GM10847 (cell line): ENCODE results near the gene KCTD21.

Source experiments
- POLR2A ChIP-seq: IDR thresholded peaks from 2 replicates; pipeline ENCODE4 v1.6.1; 2011; ENCODE audit not compliant: insufficient read length; ENCODE audit errors: extremely low read depth

KCTD21 gene

DNA sequence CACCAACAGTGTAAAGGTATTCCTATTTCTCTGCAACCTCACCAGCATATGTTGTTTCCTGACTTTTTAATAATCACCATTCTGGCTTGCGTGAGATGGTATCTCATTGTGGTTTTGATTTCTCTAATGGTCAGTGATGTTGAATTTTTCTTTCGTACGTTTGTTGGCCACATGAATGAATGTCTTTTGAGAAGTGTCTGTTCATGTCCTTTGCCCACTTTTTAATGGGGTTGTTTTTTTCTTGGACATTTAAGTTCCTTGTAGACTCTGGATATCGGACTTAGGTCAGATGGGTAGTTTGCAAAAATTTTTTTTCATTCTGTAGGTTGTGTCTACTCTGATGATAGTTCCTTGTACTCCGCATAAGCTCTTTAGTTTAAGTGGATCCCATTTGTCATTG lies 23.1 kb upstream of the KCTD21 start:
- no peak for TF ChIP-seq POLR2A

DNA sequence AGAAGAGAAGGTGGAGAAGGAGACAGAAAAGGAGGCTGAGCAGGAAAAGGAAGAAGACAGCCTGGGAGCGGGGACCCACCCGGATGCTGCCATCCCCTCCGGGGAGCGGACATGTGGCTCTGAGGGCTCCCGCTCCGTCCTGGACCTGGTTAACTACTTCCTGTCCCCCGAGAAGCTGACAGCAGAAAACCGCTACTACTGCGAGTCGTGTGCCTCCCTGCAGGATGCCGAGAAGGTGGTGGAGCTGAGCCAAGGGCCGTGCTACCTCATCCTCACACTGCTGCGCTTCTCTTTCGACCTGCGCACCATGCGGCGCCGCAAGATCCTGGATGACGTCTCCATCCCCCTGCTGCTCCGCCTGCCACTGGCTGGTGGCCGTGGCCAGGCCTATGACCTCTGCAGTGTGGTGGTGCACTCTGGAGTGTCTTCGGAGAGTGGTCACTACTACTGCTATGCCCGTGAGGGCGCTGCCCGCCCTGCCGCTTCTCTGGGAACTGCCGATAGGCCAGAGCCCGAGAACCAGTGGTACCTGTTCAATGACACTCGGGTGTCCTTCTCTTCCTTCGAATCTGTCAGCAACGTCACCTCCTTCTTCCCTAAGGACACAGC lies 21.7 kb upstream of the KCTD21 start:
- no peak for TF ChIP-seq POLR2A

DNA sequence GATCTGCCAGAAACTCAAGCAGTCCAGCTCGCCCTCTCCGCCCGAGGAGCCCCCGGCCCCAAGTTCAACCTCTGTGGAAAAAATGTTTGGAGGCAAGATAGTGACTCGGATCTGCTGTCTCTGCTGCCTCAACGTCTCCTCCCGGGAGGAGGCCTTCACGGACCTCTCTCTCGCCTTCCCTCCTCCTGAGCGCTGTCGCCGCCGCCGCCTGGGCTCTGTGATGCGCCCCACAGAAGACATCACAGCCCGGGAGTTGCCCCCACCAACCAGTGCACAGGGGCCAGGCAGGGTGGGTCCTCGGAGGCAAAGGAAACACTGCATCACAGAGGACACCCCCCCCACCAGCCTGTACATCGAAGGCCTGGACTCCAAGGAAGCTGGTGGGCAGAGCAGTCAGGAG lies 21.1 kb upstream of the KCTD21 start:
- TF ChIP-seq POLR2A = no peak

DNA sequence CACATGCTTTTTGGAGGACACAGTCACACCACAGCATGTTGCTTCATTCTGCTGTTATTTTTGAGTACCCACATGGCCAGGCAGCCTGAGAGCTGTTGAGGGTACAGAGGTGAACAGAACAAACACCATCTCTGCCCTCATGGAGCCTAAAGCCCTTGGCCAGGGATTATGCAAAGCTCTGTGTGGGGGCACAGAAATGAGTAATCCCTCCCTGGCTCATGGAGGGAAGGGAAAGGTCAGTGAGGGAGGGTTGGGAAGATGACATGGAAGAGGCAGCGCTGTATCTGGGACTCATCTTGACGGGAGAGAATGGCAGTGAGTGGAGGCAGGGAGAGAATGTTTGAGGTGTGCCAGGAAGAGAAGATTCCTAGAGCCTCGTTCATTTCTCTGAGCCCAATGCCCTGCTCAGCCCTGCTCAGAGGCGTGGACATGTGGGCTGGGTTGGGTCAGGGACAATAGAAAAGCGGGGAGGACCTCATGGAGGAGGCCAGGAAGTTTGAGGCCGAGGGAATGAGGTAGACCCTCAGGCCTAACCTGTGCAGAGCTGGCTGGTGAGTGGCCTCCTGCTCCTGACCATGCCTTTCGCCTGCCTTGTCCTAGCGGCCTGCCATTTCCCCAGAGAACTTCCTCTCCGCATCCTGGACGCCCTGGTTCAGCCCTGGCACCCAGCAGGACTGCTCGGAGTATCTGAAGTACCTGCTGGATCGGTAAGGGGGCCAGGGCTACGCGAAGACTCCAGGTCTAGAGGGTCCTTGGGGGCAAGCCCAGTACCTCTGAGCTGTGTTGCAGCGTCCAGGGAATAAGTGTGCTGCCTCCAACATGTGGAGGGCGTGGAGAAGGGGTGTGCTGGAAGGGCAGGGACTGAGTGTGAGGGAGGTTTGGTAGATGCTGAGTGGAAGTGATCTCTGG lies 20.1 kb upstream of the KCTD21 start:
- no peak for TF ChIP-seq POLR2A

DNA sequence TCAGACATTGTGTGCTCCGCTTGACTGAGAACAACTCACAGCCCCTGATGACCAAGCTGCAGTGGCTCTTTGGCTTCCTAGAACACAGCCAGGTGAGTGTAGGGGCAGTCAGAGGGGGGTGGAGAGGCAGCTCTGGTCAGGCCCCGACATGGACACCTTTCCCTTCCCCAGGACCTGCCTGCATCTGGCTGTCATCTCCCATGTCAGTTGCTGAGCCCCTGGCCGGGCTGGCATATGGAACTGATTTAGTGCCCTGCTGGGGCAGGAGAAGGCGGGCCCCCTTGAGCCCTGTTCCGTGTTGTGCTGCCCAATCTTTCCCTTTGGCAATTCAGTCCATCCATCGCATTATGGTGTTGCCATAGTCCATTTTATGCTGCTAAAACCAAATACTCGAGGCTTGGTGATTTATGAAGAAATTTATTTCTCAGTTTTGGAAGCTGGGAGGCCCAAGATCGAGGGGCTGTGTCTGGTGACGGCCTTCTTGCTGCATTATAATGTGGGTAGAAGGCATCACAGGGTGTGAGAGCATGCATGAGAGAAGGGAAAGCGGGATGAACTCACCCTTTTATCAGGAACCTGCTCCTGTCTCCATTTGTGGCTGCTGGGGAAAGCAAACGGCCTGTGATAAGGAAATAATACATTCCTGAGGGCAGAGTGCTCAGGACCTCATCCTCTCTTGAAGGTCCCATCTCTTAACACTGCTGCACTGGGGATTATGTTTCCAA lies 19.3 kb upstream of the KCTD21 start:
- no peak for TF ChIP-seq POLR2A

DNA sequence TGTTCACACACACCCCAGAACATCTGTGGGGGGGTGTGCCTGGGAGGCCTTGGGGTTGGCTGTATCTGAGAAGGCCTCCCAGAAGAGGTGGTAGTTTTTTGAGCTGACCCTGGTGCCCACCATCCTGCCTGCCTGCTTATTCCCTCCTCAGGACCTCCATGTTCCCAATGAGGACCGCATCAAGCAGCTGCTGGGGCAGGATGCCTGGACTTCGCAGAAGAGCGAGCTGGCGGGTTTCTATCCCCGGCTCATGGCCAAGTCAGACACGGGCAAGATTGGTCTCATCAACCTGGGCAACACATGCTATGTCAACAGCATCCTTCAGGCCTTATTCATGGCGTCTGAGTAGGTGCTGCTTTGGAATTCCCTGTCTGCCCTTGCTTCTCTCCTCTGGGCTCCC lies 17.3 kb upstream of the KCTD21 start:
- TF ChIP-seq POLR2A = no peak

DNA sequence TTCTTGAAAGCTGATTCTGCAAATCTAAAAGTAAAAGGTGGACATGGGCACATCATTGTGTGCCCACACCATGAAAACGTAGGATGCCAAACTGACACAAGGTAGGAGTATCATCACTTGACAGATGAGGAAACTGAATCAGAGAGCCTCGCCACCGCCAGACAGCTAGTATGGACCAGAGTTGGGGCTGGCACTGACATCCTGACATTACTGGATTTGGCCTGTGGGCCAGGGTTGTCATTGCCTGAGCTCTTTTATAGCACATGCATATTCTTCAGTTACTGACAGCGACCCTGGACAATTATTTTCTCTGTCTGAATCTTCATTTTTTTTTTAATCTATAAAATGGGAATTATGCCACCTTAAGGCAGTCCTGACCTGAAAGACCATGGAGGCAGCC lies 16.8 kb upstream of the KCTD21 start:
- no peak for TF ChIP-seq POLR2A

DNA sequence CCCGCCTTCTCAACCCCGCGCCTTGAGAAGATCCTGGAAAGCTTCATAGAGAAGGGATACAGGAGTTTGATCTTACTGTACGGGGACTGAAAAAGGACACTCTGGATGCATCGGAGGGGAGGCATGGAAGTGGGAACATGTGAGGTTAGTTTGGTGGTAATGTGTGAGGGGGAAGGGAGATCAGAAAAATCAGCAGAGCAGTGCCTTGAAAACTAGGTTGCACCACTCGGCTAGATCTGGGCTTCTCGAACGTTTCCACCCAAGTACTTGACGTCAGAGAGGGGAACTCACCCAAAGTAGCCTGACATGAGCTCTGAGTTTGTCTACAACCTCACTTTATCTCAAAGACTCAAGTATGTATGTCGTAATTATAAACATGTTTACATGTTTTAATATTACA lies 14.8 kb upstream of the KCTD21 start:
- no peak for TF ChIP-seq POLR2A

DNA sequence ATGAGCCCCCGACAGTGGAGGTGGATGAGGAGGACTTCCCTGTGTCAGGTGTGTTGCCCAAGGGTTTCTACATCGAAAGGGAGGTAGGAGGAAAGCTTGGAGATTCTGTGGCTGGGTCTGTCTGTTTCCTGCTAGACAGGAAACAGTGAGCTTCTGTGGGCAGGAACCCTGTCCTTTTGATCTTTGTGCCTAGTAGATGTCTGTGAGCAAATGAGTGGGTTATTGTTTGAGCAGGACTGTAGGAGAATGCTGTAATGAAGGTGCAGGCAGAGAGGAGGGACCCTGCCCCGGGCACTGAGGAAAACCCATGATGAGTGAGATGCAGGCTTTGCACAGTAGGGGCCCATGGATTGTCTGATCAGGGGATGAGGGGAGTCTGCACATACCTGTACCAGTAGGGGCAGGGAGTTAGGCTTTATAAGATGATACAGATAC lies 14.3 kb upstream of the KCTD21 start:
- no peak for TF ChIP-seq POLR2A

DNA sequence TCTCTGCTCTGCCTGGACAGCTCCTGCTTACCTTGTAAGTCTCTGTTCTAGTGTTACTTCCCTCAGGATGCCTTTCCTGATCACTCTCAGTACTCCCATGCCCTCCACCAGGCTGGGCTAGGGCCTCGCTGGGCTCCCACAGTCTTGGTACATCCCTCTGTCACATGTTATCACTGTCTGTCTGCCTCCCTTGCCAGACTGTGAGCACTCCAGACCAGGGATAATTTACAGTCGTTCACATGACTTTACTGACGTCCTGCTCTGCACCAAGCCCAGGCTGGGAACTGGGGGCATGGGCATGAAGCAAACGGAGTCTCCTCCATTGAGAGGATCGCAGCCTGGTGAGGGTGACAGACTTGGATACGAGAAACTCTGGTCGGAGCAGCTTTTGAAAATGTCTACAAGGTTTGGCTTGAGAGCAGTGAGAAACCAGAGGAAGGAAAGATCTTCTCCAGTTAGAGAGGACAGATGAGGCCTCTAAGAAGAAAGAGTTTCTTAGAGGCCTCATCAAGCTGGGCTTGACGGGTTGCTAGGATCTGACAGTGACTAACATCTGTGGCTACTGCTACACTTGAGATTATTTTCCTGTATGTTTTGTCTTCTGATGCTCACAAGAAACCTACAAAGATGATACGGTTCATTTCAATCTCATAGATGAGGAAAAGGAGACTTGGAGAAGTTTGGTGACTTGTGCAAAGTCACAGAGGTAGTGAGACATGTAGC lies 12.8 kb upstream of the KCTD21 start:
- TF ChIP-seq POLR2A = no peak

DNA sequence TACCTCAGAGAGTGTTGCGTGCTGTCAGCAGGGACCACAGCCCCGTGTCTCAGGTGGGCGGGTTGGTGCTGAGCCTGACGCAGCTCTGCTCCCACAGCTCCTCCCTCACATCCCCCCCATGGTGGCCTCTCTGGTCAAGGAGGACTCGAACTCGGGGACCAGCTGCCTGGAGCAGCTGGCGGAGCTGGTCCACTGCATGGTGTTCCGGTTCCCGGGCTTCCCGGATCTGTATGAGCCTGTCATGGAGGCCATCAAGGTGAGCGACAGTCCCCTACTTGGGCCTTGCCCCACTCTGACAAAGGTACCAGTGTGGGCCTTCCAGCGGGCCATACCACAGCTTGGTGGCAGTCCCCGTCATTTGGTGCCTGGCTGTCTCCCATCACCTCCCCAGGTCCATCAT lies 12.1 kb upstream of the KCTD21 start:
- no peak for TF ChIP-seq POLR2A

DNA sequence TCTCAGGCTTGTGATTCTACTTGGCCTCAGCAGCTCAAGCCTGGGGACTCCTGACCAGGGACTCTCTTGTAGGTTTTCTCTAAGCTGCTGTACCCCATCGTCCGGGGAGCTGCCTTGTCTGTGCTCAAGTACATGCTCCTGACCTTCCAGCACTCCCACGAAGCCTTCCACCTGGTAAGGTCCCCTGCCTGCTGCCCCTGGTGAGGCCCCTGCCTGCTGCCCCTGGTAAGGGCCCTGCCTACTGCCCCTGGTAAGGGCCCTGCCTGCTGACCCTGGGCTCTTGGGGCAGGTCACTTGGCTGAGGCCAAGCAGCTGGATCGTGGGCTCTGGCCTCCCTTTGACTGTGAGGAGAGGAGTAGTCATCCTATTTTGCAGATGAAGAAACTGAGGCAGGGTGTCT lies 11.6 kb upstream of the KCTD21 start:
- no peak for TF ChIP-seq POLR2A

DNA sequence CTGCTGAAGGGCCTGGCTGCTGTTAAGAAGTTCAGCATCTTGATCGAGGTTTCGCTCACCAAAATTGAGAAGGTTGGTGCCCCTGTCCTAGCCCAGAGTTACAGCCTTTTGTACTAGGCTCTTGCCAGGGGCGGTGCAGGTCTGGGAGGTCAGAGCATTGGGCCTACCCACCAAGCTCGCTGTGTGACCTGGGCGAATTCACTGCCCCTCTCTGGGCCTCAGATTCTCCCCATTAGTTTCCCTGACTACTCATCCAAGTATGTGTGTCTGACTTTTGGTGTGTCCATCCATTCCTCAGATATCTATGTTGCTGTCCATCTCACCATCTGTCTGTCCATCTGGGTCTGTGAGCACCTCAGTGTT lies 11.2 kb upstream of the KCTD21 start:
- no peak for TF ChIP-seq POLR2A

DNA sequence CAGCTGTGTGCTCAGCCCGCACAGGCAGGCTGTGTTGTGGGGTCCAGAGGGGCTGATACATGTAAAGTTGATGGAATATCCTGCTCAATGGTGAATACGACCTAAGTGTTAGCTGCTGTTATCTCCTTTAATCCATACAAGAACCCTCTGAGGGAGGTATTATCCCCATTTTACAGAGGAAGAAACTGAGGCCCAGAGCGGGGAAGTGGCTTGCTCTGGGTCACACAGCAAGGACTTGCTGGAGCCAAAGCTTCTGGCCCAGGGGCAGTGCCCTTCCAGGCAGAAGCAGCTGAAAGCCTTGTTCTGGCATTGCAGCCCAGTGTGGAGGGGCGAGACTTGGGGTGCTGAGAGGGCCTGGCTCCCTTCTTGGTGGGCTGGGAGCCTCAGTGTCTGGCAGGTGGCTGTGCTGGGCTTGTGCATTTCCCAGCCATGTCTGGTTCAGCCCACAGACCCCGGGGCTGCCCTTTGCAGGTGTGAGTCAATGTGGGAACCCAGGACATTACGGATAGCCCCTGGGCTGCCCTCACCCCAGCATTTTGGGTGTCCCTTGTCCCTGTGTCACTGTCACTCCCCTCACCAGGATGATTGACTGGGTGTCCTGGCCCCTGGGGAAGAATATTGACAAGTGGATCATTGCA lies 10.7 kb upstream of the KCTD21 start:
- no peak for TF ChIP-seq POLR2A

DNA sequence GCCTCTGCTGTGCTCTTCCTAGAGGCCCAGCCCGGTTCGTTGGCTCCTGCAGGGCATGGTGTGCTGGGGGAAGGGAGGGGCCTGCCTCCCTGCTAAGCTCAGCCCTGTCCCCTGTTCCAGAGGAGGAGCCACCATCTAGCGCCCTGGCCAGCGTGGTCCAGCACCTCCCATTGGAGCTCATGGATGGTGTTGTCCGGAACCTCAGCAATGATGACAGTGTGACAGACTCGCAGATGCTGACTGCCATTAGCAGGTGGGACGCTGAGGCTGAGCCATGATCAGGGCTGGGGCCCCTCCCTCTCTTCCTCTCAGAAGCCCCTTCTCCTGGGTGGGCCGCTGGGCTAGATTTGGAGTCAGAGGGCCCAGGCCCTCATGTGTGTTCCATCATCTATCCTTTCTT lies 9.4 kb upstream of the KCTD21 start:
- TF ChIP-seq POLR2A = no peak
